Dedifferentiated amniotic fluid mesenchymal stem cell (primary cell): Measurements from ENCODE around the gene APOE.
"Not testable (repeated sequence)": the region's sequence is repeated elsewhere in the genome, so short reads cannot be mapped to it uniquely, and the experiment has no call there.

Experiments
- DNase-seq: peaks from one replicate; pipeline ENCODE4 v3.0.0-alpha.2; 2016; ENCODE audit errors: extremely low spot score

Gene APOE

GRCh38 chr19:44909775-44910174, 4.2 kb downstream of the APOE start:
- DNase-seq: no peak

DNA sequence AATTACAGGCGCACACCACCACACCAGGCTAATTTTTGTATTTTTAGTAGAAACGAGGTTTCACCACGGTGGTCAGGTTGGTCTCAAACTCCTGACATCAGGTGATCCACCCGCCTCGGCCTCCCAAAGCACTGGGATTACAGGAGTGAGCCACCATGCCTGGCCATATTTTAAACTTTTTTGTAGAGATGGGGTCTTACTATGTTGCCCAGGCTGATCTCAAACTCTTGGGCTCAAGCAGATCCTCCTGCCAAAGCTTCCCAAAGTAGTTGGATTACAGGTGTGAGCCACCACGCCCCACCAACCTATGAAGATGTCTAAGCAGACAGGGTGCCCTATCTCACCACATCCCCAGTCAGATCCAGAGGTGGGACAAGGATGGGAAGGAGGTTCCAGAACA, 6.3 kb downstream of the APOE start:
- DNase-seq: not testable (repeated sequence)

DNA sequence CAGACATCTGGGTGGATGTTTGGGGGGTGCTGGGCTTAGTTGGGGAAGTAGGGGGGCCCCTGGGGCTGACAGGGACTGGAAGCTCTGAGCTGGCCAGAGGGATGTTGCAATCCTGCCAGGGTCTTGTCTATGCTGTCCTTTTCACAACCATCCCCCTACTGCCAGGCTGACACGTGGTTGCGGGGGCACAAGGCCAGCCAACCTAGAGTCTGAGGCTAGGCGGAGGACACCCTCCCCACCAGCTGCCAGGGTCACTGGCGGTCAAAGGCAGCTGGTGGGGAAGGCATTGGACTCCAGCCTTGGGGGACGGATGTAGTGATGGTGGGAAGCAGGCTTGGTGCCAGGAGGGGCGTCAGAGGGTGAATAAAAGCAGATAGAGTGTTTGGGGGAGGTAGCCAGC, 7.3 kb downstream of the APOE start:
- no peak for DNase-seq

GRCh38 chr19:44913512-44914432, 8.2 kb downstream of the APOE start:
- not testable (repeated sequence) for DNase-seq

GRCh38 chr19:44914433-44915206, 9.0 kb downstream of the APOE start, which contains the start of gene APOC1:
TSS of gene APOC1 (plus strand) at chr19:44914608. CDS start at chr19:44914892, 284 bp downstream.
- peak; percentile 80 for DNase-seq

DNA sequence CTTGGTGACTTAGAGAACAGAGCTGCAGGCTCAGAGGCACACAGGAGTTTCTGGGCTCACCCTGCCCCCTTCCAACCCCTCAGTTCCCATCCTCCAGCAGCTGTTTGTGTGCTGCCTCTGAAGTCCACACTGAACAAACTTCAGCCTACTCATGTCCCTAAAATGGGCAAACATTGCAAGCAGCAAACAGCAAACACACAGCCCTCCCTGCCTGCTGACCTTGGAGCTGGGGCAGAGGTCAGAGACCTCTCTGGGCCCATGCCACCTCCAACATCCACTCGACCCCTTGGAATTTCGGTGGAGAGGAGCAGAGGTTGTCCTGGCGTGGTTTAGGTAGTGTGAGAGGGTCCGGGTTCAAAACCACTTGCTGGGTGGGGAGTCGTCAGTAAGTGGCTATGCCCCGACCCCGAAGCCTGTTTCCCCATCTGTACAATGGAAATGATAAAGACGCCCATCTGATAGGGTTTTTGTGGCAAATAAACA, 18.7 kb downstream of the APOE start:
- no peak for DNase-seq

GRCh38 chr19:44925114-44925891, 19.7 kb downstream of the APOE start:
- DNase-seq: no peak

DNA sequence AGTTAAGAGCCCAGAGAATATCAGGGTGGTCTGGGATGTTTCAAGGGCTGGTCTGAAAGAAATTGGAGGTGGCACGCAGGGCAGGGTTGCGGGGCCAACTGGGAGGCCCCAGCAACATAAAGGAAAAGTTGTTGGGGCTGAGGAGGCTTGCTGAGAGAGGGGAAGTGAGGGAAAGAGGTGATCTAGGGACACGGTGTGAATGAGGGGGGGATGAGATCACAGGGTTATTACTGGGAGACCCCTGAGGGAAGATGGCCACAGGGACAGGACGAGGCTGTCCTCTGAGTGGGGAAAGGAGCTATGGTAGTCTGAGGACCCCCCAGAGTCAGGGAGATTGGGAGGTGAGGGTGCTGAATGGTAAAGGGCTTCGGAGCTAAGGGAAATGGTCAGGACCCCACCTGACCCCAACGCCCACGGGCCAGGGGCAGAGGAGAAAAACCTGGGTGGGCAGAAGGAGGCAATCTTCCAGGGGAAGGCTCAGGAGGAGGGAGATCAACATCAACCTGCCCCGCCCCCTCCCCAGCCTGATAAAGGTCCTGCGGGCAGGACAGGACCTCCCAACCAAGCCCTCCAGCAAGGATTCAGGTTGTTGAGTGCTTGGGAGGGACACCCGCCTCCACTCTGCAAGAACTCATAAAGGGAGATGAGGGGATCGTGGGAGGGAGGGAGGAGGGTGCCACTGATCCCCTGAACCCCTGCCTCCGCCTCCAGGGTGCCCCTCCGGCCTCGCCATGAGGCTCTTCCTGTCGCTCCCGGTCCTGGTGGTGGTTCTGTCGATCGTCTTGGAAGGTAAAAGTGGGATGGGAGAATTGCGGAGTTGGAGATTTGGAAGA, 20.9 kb downstream of the APOE start:
- DNase-seq: not testable (repeated sequence)

DNA sequence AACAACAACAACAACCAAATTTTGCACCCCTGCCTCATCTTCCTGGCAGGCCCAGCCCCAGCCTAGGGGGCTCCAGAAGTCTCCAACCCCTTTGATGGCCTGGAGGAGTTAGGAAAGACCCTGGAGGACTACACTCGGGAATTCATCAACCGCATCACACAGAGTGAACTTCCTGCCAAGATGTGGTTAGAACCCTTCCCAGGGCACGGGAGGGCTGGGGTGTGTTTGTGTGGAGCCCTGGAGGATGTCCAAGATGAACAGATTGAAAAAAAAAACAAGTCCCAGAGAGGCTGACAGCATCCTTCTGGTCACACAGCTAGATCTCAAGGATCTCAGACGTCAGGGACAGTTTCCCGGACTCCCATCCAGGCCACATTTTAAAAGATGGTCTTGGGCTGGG, 22.1 kb downstream of the APOE start:
- DNase-seq: no peak

DNA sequence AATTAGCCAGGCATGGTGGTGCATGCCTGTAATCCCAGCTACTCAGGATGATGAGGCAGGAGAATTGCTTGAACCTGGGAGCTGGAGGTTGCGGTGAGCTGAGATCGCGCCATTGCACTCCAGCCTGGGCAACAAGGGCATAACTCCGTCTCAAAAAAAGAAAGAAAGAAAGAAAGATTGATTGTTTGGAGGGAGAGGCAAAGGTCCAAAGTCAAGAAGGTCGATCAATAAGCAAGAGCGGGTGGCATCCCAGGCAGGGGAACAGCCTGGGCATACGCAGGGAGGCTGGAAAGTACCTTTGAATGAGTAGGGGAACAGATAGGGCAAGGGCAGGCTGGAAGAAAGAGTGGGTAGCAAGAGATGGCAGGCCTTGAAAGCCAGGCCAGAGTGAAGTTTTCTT, 24.5 kb downstream of the APOE start:
- no peak for DNase-seq

DNA sequence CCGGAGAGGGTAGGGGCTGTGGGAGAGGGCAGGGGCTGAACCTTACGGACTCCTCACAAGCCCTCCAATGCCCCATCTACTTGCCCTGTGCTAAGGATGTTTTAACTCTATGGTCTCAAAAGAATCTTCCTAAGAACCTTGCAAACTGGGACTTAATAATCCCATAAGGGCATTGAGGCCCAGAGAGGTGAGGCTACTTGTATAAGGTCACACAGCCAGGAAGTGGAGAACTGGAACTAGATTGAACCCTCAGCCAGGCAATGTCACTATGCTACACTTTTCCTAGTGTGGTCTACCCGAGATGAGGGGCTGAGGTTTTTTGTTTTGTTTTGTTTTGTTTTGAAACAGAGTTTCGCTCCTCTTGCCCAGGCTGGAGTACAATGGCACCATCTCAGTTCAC, 25.9 kb downstream of the APOE start:
- DNase-seq: no peak

GRCh38 chr19:44939668-44940067, 34.1 kb downstream of the APOE start:
- DNase-seq: no peak

DNA sequence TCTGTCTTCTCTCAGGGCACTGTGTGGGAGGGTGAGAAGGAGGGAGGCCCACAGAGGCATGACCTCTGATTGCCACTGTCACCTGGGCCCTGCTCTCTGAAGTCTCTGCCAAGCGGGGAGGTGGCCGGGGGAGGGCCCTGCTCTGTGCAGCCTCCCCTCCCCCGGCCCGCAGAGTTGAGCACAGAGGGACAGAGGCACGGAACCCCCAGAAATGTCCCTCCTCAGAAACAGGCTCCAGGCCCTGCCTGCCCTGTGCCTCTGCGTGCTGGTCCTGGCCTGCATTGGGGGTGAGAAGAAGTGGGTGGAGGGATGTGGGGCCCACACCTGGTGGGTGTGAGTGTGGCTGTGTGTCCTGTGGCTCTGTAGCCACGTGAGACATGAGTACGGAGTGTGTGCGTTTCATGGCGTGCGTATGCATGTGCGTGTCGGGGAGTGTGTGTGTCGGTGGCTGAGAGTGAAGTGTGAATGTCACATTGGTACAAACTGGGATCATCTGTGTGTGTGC, 36.5 kb downstream of the APOE start, which contains the start of gene APOC4:
TSS of gene APOC4 (plus strand) at position 171 of the 505 bp plus-strand sequence. CDS start at position 212, 41 bp downstream.
- no peak for DNase-seq

DNA sequence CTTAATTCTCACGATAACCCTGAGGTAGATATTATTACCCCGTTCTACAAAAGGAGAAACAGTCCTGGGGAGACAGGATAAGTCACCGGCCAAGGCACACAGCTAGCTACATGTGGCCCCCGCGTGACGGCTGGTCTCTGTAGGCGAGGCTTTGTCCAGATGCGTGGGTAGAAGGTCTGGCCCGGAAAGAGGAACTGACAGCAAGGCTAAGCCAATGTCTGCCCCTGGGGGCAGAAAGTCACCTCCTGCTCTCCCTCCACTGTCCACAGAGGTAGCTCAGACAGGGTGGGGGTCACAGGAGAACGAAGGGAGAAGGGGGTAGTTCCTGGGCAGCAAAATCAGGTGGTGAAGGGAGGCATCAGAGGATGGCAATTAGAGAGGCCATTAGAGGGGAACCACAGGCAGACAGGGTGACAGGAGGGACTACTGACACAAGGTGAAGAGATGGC, 38.2 kb downstream of the APOE start:
- DNase-seq: no peak

DNA sequence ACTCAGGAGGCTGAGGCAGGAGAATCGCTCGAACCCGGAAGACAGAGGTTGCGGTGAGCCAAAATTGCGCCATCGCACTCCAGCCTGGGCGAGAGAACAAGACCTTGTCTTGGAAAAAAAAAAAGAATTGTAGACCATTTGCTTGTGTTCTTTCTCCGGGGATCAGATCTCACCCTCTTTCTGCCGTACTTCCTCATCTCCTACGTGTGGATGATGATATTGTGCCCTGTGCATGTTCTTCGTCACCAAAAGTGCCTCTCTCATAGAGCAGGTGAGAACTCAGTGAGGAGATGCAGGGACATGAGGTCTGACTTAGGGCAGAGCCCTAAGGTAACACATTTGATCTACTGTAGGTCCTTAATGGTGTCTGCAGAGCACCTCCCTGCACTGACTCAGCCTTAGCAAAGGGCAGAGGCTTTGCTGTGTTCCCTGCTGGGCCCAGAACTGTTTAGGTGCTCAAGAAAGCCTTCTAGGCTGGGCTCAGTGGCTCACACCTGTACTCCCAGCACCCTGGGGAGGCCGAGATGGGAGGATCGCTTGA, 41.5 kb downstream of the APOE start:
- no peak for DNase-seq

DNA sequence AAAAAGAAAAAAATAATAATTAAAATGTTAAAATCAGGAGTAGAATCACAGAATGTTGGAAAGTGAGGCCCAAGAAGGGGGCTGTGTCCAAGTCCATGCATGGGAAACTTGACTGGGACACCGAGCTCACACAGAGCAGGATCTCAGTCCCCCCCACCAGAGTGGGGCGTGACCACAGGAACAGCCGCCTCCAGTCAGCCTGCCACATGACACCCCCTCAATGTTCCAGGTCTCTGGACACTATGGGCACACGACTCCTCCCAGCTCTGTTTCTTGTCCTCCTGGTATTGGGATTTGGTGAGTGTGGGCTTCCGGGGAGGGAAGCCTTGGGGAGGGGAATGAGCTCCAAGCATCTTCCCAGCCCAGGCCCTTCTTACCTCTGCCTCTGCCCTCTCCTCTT, 42.6 kb downstream of the APOE start:
- no peak for DNase-seq

GRCh38 chr19:44948763-44949374, 43.3 kb downstream of the APOE start:
- no peak for DNase-seq

- no peak for DNase-seq
Measured at GRCh38 chr19:44949550-44949949, 44.0 kb downstream of the APOE start.
